Neural crest cell (in vitro differentiated cells): ENCODE measurements around the gene CXCL6. TPM values are rescaled to one million over a fixed set of nuclear protein-coding genes. Genes with fewer than 3 reads are reported as not detected.

Experiments used
- DNase-seq: peaks from one replicate; pipeline ENCODE4 v3.0.0; 2021; ENCODE audit warnings: low read depth, mixed read lengths, low spot score
- H3K27ac Mint-ChIP-seq: one replicate; pipeline ENCODE4 v1.8.0; 2021; ENCODE audit warnings: mild to moderate bottlenecking, mixed read lengths; ENCODE audit not compliant: unreplicated experiment
- H3K27me3 Mint-ChIP-seq: 2 replicates; pipeline ENCODE4 v1.8.0; 2021; ENCODE audit warnings: low read depth, mild to moderate bottlenecking, mixed read lengths
- H3K36me3 Mint-ChIP-seq: 2 replicates; pipeline ENCODE4 v1.8.0; 2021; ENCODE audit warnings: low read depth, mild to moderate bottlenecking, mixed read lengths
- H3K4me1 Mint-ChIP-seq: 2 replicates; pipeline ENCODE4 v1.8.0; 2021; ENCODE audit warnings: mixed read lengths
- H3K4me3 Mint-ChIP-seq: one replicate; pipeline ENCODE4 v1.8.0; 2021; ENCODE audit warnings: mild to moderate bottlenecking, mixed read lengths
- H3K9me3 Mint-ChIP-seq: 2 replicates; pipeline ENCODE4 v1.8.0; 2021; ENCODE audit warnings: mixed read lengths
- CTCF ChIP-seq: fragments of 200-600 bp; sonication (generic); conservative IDR thresholded peaks from 2 replicates; pipeline ENCODE4 v1.5.0; 2021; ENCODE audit warnings: antibody characterized with exemption, mild to moderate bottlenecking
- total RNA-seq: library from RNA; stranded (reverse); gene quantifications from 2 replicates; pipeline ENCODE4 v1.2.1, GENCODE V29; 2021

Gene CXCL6
- total RNA-seq, 1 donor from 2014 or later = not detected

GRCh38 chr4:73841243-73841925, 4.9 kb downstream of the CXCL6 start:
- Mint-ChIP-seq H3K36me3 (no peaks in the 10 kb centered on the region), H3K9me3 (no peaks in the 10 kb centered on the region), H3K27ac (no peak overlapping the region), H3K4me3 (no peak overlapping the region), H3K4me1 (peaks cover 9% of the 10 kb centered on the region), H3K27me3 (peaks cover 44% of the 10 kb centered on the region)
- DNase-seq = no peak
- no peak for TF ChIP-seq CTCF

GRCh38 chr4:73842696-73843095, 6.2 kb downstream of the CXCL6 start:
- Mint-ChIP-seq H3K4me3 (no peak overlapping the region), H3K36me3 (no peaks in the 10 kb centered on the region), H3K9me3 (no peaks in the 10 kb centered on the region)

GRCh38 chr4:73843369-73843768, 6.9 kb downstream of the CXCL6 start:
- Mint-ChIP-seq H3K27me3 (peaks cover 27% of the 10 kb centered on the region), H3K4me3 (no peak overlapping the region), H3K36me3 (no peaks in the 10 kb centered on the region), H3K4me1 (no peaks in the 10 kb centered on the region), H3K27ac (no peak overlapping the region), H3K9me3 (no peaks in the 10 kb centered on the region)
- no peak for DNase-seq
- TF ChIP-seq CTCF = no peak

More at GRCh38 chr4:73842696-73843095, 6.2 kb downstream of the CXCL6 start:
- no peak for DNase-seq
- Mint-ChIP-seq H3K27me3 (peaks cover 33% of the 10 kb centered on the region), H3K4me1 (no peaks in the 10 kb centered on the region), H3K27ac (no peak overlapping the region)
- TF ChIP-seq CTCF = no peak

GRCh38 chr4:73844345-73844744, 7.9 kb downstream of the CXCL6 start:
- H3K9me3 Mint-ChIP-seq = no peaks in the 10 kb centered on the region
- H3K4me1 Mint-ChIP-seq = no peaks in the 10 kb centered on the region
- no peak for DNase-seq
- H3K36me3 Mint-ChIP-seq = no peaks in the 10 kb centered on the region
- no peak for TF ChIP-seq CTCF
- peaks cover 19% of the 10 kb centered on the region for H3K27me3 Mint-ChIP-seq
- H3K27ac Mint-ChIP-seq = no peak overlapping the region
- no peak overlapping the region for H3K4me3 Mint-ChIP-seq

GRCh38 chr4:73844806-73845205, 8.3 kb downstream of the CXCL6 start:
- Mint-ChIP-seq H3K9me3 (no peaks in the 10 kb centered on the region), H3K36me3 (no peaks in the 10 kb centered on the region), H3K4me3 (no peak overlapping the region), H3K27ac (no peak overlapping the region), H3K27me3 (peaks cover 14% of the 10 kb centered on the region), H3K4me1 (no peaks in the 10 kb centered on the region)
- TF ChIP-seq CTCF = no peak
- DNase-seq = no peak
